ENCODE measurements around the gene SYT7.

DNA sequence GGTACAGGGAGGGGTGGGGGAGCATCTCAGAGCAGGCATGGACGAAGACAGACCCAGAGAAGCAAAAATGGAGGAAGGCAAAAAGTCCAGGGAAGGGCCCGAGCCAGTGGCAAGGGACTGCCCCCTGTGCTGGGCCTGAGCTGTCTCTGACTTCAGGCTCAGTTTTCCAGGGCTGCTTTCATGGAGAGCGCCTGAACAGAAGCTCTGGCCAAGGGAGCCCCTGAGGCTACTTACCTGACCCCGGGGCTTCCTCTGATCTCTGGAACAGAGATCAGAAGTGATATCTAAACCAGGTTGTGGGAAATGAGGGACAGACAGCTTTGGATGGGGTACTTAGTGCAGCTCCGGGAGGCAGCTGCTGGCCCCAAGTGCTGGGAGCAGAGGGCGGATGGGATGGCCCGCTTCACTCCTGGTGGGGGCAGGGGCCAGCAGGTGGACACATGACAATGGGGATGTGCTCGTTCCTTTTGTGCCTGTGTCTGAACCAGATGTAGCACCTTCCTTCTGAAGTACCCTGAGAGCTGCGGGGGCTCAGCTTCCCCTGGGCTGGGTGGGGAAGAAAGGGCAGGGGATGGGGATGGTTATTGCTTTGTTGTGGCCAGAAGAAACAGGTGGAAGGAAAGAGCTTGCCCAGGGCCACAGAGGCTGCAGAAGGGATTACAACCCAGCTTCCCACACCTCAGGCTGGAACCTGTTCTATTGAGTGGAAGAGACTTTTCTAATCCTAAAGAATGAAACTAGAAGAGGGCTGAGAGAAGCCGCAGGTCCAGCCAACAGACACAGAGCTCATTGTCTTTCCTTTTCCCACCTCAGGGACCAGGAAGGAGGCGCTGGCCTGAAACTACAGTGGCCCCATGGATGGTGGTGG is 66.6 kb downstream of the SYT7 start:
- TF ChIP-seq CTCF (IDR thresholded peaks at IDR 0.05 in 8 of 11, conservative IDR thresholded peaks at IDR 0.05 in 3 of 11) = no peak
- no peak for TF ChIP-seq POLR2AphosphoS5 (IDR thresholded peaks at IDR 0.05)
- TF ChIP-seq POLR2A (IDR thresholded peaks at IDR 0.05) = no peak

All from spleen (tissue), 7 donors.